Activated gamma-delta T cell treated with anti-CD3 and anti-CD28 coated beads, Interleukin-2, amount 50 U/mL, for 16 hours (primary cell): ENCODE measurements around the gene TRPV5.

Experiments
- DNase-seq: peaks from one replicate; pipeline ENCODE4 v3.0.0-alpha.2; 2020; ENCODE audit warnings: low read depth

Gene TRPV5

GRCh38 chr7:142940966-142941535 is 7.5 kb upstream of the TRPV5 start:
- no peak for DNase-seq

GRCh38 chr7:142939226-142939910 is 5.8 kb upstream of the TRPV5 start, which contains the start of gene LLCFC1:
Gene LLCFC1 (plus strand): TSS chr7:142939484. CDS start chr7:142939622, 138 bp downstream.
- DNase-seq = no peak

GRCh38 chr7:142938611-142939010 is 5.1 kb upstream of the TRPV5 start:
- no peak for DNase-seq

GRCh38 chr7:142935941-142936565 is 2.5 kb upstream of the TRPV5 start:
- no peak for DNase-seq

- DNase-seq = no peak
Observed at GRCh38 chr7:142934056-142934455, 510 bp upstream of the TRPV5 start.

- DNase-seq = no peak
Observed at GRCh38 chr7:142933092-142933475, 462 bp downstream of the TRPV5 start.

GRCh38 chr7:142932386-142933091 is 1.0 kb downstream of the TRPV5 start:
- no peak for DNase-seq

GRCh38 chr7:142930126-142930730 is 3.3 kb downstream of the TRPV5 start:
- DNase-seq = no peak

DNA sequence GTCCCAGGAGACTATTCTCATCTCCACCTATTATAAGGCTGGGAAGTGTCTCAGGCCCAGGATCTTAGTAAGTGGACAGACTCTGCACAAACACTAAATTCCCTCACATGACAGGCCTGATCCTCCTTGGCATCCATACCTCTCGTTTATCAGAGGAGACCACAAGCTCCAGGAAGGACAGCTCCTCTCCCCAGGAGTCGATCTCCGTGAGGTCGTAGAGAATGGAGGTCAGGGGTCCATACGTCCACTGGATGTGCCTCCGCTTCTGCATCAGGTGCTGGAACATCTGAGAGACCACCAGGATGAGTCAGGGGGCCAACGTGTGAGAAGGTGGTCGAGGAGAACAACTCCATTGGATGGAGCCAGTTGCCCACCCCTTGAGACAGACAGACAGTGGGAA is 5.6 kb downstream of the TRPV5 start:
- no peak for DNase-seq

- DNase-seq = no peak
Observed at GRCh38 chr7:142927085-142927745, 6.3 kb downstream of the TRPV5 start.

DNA sequence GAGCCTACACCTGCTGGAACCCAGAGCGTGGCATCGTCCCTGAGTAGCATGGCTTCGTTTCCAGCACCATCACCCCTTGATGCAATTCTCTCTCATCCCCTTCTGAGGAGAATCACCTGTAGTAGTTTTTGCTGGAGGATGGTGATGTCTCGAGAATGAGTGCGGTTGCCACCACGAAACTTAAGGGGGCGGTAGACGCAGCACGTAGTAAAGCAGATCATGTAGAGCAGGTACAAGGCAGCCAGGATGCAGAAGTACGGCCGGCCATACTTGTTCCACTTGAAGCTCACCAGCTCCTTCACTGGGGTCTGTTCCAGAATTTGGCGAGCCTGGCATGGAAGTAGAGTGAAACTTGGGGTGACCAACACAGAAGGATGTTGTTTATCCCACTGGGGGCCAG is 8.1 kb downstream of the TRPV5 start:
- no peak for DNase-seq

DNA sequence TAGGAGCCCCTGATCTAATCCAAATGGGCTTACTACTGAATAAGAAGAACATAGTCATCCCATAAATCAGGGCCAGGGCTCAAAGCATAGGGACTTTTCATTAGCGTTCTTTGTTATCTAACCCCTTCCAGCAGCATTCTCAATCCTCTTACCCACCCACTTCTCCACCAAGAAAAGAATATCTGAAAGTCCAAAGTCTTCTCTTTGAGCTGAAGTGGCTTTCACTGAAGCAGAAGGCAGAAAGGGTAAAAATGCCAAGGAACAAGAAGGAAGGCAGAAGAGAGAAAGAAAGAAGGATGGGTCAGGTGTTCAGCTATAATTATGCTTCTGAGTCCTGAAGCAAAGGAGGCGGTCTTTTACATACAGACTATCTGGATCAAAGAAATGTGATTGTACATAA is 10.2 kb downstream of the TRPV5 start:
- DNase-seq = no peak

GRCh38 chr7:142919656-142920055 is 13.9 kb downstream of the TRPV5 start:
- DNase-seq = no peak

- DNase-seq = no peak
Observed at GRCh38 chr7:142918901-142919300, 14.6 kb downstream of the TRPV5 start.

DNA sequence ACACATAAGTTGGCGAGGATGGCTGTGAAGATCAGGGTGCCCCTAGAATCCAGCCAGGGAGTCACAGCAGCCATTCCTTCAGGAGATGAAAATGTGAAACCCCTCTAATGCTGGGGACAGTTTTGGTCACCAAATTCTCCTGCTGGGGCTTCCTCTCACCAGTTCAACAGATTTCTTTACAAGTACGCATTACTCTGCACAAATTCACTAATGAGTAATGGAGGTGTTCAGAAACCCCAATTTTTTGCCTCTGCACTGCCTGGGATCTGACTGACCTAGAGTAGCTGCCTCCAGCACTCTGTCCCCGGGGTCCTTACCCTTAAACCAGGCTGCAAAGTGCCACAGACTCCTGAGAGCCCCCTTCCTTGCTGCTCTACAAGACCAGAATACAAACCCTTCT is 16.1 kb downstream of the TRPV5 start:
- DNase-seq = no peak

GRCh38 chr7:142916508-142916907 is 17.0 kb downstream of the TRPV5 start:
- DNase-seq = no peak

DNA sequence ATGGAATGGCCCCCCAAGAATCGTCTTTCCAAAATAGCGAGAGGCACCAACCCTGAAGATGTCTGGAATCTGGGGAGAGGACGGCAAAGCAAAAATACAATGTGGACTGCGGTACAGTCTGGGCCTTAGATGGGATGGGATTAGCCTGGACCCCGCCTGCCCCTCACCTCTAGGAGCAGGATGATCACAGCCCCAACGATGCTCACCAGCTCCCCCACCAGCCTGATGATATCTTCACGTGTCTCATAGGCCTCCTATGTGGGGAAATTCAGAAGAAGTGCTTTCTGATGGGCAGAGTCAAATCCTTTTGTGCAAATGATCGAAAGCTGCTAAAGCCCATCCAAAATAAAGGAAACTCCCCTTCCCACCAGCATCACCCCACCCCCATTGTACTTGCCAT is 18.2 kb downstream of the TRPV5 start:
- no peak for DNase-seq

GRCh38 chr7:142914121-142914520 is 19.4 kb downstream of the TRPV5 start:
- no peak for DNase-seq

GRCh38 chr7:142913566-142913965 is 20.0 kb downstream of the TRPV5 start:
- DNase-seq = no peak

GRCh38 chr7:142913051-142913450 is 20.5 kb downstream of the TRPV5 start:
- no peak for DNase-seq

DNA sequence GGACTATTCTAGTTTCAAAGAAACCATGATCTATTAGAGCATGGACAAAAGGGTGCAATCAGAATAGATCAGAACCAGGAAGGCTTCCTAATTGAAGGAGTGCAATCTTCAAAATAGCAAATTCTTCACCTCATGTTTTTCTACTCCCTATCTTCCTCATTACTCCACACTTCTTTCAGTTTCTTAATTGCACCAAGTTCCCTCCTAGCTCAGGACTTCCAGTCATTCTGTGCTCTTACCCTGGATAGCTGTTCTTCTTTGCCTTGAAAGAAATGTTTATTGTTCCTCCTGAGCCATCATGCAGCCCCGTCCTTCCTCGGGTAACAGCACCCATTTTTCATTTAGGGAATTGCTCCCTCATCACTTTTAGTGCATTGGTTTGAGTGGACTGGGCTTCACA is 23.1 kb downstream of the TRPV5 start:
- no peak for DNase-seq

- DNase-seq = no peak
Observed at GRCh38 chr7:142910031-142910433, 23.5 kb downstream of the TRPV5 start.
